GM12891 (cell line): ENCODE measurements around the gene RAX2.
"Not testable (repeated sequence)": the region's sequence is repeated elsewhere in the genome, so short reads cannot be mapped to it uniquely, and the experiment has no call there.

Experiments used
- DNase-seq: peaks from one replicate; pipeline ENCODE4 v3.0.0; 2011; ENCODE audit warnings: low spot score; ENCODE audit not compliant: insufficient read length
- FAIRE-seq: peaks from 2 replicates; lab custom pipeline; 2011; peaks lifted over from hg19 to GRCh38; lab: Jason Lieb, UNC
- PAX5 ChIP-seq: IDR thresholded peaks from 2 replicates; pipeline ENCODE4 v1.6.1; 2011; ENCODE audit warnings: low read length, moderate library complexity, mild to moderate bottlenecking; ENCODE audit not compliant: insufficient read depth, severe bottlenecking
- POLR2A ChIP-seq: IDR thresholded peaks from 2 replicates; pipeline ENCODE4 v1.6.1; 2011; ENCODE audit warnings: low read depth, low read length, control low read depth
- POLR2AphosphoS5 ChIP-seq: IDR thresholded peaks from 2 replicates; pipeline ENCODE4 v1.6.1; 2011; ENCODE audit warnings: low read depth, low read length, control low read depth
- POU2F2 ChIP-seq: IDR thresholded peaks from 2 replicates; pipeline ENCODE4 v1.6.1; 2011; ENCODE audit warnings: low read depth, mild to moderate bottlenecking, control low read depth, low read length, moderate library complexity
- SPI1 ChIP-seq: IDR thresholded peaks from 2 replicates; pipeline ENCODE4 v1.6.1; 2011; ENCODE audit warnings: low read depth, low read length, control low read depth
- TAF1 ChIP-seq: IDR thresholded peaks from 2 replicates; pipeline ENCODE4 v1.6.1; 2011; ENCODE audit warnings: low read depth, low read length, control low read depth

RAX2 gene

GRCh38 chr19:3770136-3770999, 1.7 kb downstream of the RAX2 start:
- no peak for FAIRE-seq
- TF ChIP-seq SPI1 = no peak
- TF ChIP-seq POLR2A = no peak
- TF ChIP-seq PAX5 = no peak
- no peak for TF ChIP-seq TAF1
- TF ChIP-seq POU2F2 = no peak
- TF ChIP-seq POLR2AphosphoS5 = no peak
- no peak for DNase-seq

- DNase-seq (no peak), FAIRE-seq (no peak)
- TF ChIP-seq POLR2A = no peak
- no peak for TF ChIP-seq SPI1
- no peak for TF ChIP-seq POLR2AphosphoS5
- no peak for TF ChIP-seq TAF1
- no peak for TF ChIP-seq POU2F2
- no peak for TF ChIP-seq PAX5
These were observed 2.5 kb downstream of the RAX2 start for GRCh38 chr19:3769494-3769893.

GRCh38 chr19:3768748-3769099, 3.3 kb downstream of the RAX2 start:
- FAIRE-seq = no peak
- DNase-seq = no peak
- TF ChIP-seq POU2F2 (no peak), POLR2AphosphoS5 (no peak), PAX5 (no peak), TAF1 (no peak), SPI1 (no peak), POLR2A (no peak)

- TF ChIP-seq POLR2AphosphoS5 = no peak
- TF ChIP-seq TAF1 = no peak
- no peak for TF ChIP-seq POU2F2
- no peak for TF ChIP-seq SPI1
- no peak for TF ChIP-seq PAX5
- TF ChIP-seq POLR2A = no peak
- DNase-seq = no peak
- FAIRE-seq = no peak
These were observed 3.8 kb downstream of the RAX2 start for GRCh38 chr19:3768015-3768747.

GRCh38 chr19:3767050-3767449, 5.0 kb downstream of the RAX2 start:
- DNase-seq (no peak), FAIRE-seq (no peak)
- TF ChIP-seq POU2F2 = no peak
- TF ChIP-seq POLR2A = no peak
- no peak for TF ChIP-seq POLR2AphosphoS5
- TF ChIP-seq TAF1 = no peak
- no peak for TF ChIP-seq SPI1
- TF ChIP-seq PAX5 = no peak

- TF ChIP-seq POLR2A (no peak), PAX5 (no peak), TAF1 (no peak), SPI1 (no peak), POU2F2 (no peak), POLR2AphosphoS5 (no peak)
- no peak for DNase-seq
- FAIRE-seq = no peak
These were observed 5.5 kb downstream of the RAX2 start for GRCh38 chr19:3766520-3766919.

- DNase-seq, FAIRE-seq: not testable (repeated sequence)
These were observed 6.3 kb downstream of the RAX2 start for GRCh38 chr19:3765757-3766156.

GRCh38 chr19:3765121-3765520, 6.9 kb downstream of the RAX2 start:
- DNase-seq (no peak), FAIRE-seq (no peak)
- TF ChIP-seq SPI1 = no peak
- TF ChIP-seq PAX5 = no peak
- no peak for TF ChIP-seq POU2F2
- TF ChIP-seq TAF1 = no peak
- no peak for TF ChIP-seq POLR2A
- no peak for TF ChIP-seq POLR2AphosphoS5

GRCh38 chr19:3762501-3763459, 9.2 kb downstream of the RAX2 start, which contains the start of gene MRPL54:
TSS of gene MRPL54 (plus strand) at chr19:3762682. CDS start at chr19:3762701, 19 bp downstream.
- peak; percentile 56 for TF ChIP-seq SPI1
- TF ChIP-seq PAX5 = no peak
- peak; percentile 96 for TF ChIP-seq POLR2A
- peak; percentile 93 for TF ChIP-seq POLR2AphosphoS5
- TF ChIP-seq TAF1 = peak; percentile 89
- peak; percentile 58 for TF ChIP-seq POU2F2
- peak; percentile 99 for FAIRE-seq

More at GRCh38 chr19:3762501-3763459, 9.2 kb downstream of the RAX2 start, which contains the start of gene MRPL54:
- DNase-seq = peak; percentile 96
